T follicular helper cell (primary cell): ENCODE results near the gene MYH9.
A peak's percentile ranks its signal among the peaks of the same experiment; 100 is the strongest.

Source experiments
- DNase-seq: peaks from one replicate; pipeline ENCODE4 v3.0.0-alpha.2; 2020; ENCODE audit warnings: low read depth

The MYH9 gene

GRCh38 chr22:36367479-36367878 lies 20.3 kb downstream of the MYH9 start:
- no peak for DNase-seq

GRCh38 chr22:36367066-36367465 lies 20.7 kb downstream of the MYH9 start:
- no peak for DNase-seq

GRCh38 chr22:36366291-36366708 lies 21.5 kb downstream of the MYH9 start:
- peak; percentile 30 for DNase-seq

- DNase-seq: peak; percentile 90
Observed at GRCh38 chr22:36365020-36365411, 22.8 kb downstream of the MYH9 start.

- no peak for DNase-seq
Observed at GRCh38 chr22:36364255-36365019, 23.3 kb downstream of the MYH9 start.

GRCh38 chr22:36363349-36363981 lies 24.3 kb downstream of the MYH9 start:
- no peak for DNase-seq

GRCh38 chr22:36362932-36363331 lies 24.8 kb downstream of the MYH9 start:
- no peak for DNase-seq

- no peak for DNase-seq
Observed at GRCh38 chr22:36362075-36362474, 25.7 kb downstream of the MYH9 start.

- DNase-seq: no peak
Observed at GRCh38 chr22:36360871-36361383, 26.8 kb downstream of the MYH9 start.

- DNase-seq: no peak
Observed at GRCh38 chr22:36360011-36360410, 27.8 kb downstream of the MYH9 start.

GRCh38 chr22:36359470-36359996 lies 28.2 kb downstream of the MYH9 start:
- DNase-seq: no peak

GRCh38 chr22:36358533-36359469 lies 29.0 kb downstream of the MYH9 start:
- no peak for DNase-seq

GRCh38 chr22:36356708-36357624 lies 30.8 kb downstream of the MYH9 start:
- DNase-seq: no peak

- no peak for DNase-seq
Observed at GRCh38 chr22:36355894-36356293, 31.9 kb downstream of the MYH9 start.

- no peak for DNase-seq
Observed at GRCh38 chr22:36355362-36355761, 32.4 kb downstream of the MYH9 start.

- no peak for DNase-seq
Observed at GRCh38 chr22:36352803-36353507, 34.8 kb downstream of the MYH9 start.

GRCh38 chr22:36351921-36352802 lies 35.6 kb downstream of the MYH9 start:
- no peak for DNase-seq

- DNase-seq: no peak
Observed at GRCh38 chr22:36350751-36351594, 36.8 kb downstream of the MYH9 start.
